Posterior cingulate gyrus (tissue), 11 donors: ENCODE data around the gene JARID2.

Source experiments
- DNase-seq, 10 donors: peaks; one replicate each; pipeline versions ENCODE4 v3.0.0 to v3.0.0-alpha.2; 2020 to 2021; ENCODE audit warnings: mixed read lengths in 3 of 10
- intact Hi-C: fragments of 100-400 bp; cut with DNase I; formaldehyde crosslinking; loops from one replicate; pipeline ENCODE4 v1.15.1; 2023

Gene JARID2

GRCh38 chr6:15327271-15327670 lies 81.4 kb downstream of the JARID2 start:
- intact Hi-C loops = no loop called here
- no peak for DNase-seq

DNA sequence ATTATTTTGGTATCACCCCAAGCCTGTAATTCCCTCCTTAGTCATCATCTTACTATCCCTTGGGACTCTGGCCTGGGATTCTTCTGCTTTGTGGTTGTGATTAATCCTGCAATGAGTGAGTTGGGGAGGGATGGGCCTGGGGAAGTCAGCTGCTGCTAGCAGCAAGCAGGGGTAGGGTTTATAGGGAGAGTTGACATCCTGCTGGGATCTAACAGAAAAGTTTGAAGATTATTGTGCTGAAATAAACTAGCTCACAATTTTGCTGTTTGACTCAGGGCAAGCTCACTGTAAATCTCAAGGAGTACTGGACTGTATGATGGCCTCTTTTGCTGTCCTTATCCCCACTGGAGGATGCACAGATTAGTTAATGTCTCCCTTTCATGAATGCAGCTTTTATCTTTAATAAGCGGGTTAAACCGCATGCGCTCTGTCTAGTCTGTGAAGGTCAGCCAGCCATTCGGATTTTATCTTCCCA lies 83.4 kb downstream of the JARID2 start:
- intact Hi-C loops = no loop called here
- DNase-seq = no peak

- DNase-seq = no peak
- intact Hi-C loops = no loop called here
These were observed 84.5 kb downstream of the JARID2 start for GRCh38 chr6:15330174-15330944.

DNA sequence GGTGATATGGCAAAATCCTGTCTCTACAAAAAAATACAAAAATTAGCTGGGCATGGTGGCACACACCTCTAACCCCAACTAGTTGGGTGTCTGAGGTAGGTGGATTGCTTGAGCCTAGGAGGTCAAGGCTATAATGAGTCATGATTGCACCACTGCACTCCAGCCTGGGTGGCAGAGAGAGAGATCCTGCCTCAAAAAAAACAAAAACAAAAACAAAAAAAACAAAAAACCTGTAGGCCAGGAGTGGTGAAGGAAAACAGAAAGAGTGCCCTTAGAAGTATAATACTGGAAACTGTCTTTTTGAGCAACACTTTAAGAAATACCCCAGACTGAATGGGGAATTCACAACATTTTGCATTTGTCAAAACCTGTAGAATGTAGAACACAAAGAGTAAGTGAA lies 85.3 kb downstream of the JARID2 start:
- DNase-seq = no peak
- intact Hi-C loops = no loop called here

- intact Hi-C loops = no loop called here
- DNase-seq = no peak
These were observed 85.9 kb downstream of the JARID2 start for GRCh38 chr6:15331629-15332251.

- intact Hi-C loops = no loop called here
- no peak for DNase-seq
These were observed 86.6 kb downstream of the JARID2 start for GRCh38 chr6:15332446-15332845.

DNA sequence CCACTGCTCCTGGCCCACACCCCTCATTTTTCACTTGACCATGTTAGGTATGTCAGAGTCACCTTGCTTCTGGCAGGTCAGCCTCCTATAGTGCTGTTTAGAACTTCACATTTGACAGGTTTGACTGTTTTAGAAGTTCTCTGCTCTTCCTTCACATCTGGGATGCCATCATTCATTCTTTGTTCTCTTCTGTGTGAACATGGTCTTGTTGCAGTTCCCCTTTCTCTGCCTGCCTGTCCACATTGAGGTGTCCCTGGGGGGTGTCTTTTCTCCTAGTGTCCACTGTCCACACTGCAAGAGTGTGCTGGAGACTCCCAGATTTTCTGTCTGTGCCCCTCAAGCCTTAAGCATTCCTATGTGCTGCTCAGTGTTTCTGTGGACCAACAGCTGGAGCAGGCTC lies 89.5 kb downstream of the JARID2 start:
- intact Hi-C loops = no loop called here
- DNase-seq = no peak

GRCh38 chr6:15335916-15336315 lies 90.0 kb downstream of the JARID2 start:
- intact Hi-C loops = no loop called here
- DNase-seq = no peak

DNA sequence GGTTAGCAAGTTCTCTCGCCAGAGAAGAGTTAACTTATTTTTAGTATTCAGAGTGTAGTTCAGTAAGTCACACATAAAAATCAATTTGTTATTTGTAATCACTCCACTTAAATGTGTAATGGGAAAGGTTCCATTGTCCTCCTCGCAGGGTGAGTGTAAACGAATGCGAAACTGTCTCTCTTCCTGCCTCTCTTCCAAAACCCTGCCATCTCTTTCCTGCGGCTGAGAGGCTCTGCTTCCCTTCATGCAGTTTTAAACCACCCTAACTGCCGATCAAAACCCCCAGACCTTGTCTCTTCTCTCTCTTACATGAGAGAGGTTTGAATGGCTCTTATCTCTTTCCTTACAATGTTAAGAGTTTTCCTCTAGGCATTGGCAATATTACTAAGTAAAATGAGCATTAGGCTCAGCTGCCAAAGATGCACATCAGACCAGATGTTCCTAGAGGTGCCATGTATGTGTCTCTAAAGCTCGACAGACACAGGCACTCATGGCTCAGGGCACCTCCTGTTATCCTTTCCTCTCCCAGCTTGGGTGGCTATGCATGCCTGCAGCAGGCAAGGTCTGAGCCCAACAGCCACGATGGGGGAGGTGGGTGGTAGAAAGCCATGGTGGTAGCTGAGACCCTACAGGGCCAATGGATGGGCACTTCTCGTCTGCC lies 91.2 kb downstream of the JARID2 start:
- intact Hi-C loops = no loop called here
- DNase-seq = no peak

DNA sequence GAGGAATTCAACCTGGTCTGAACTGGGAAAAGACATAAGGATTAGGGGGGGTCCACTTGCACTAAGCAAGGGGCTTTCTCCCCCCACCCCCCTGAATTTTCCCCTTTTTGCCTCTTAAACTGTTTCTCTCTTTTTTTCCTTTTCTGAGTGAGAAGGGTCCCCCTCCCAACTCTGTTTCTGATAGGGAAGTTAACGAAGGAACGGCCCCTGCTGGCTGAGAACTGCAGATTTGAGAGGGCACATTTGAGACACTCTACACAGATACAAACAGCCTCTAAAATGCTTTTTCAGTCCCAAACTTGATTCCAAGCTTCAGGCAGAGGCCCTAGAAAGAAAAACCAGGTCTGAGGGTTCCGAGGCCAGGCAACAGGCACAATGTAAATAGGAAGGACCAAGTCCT lies 91.7 kb downstream of the JARID2 start:
- intact Hi-C loops = no loop called here
- DNase-seq = no peak

DNA sequence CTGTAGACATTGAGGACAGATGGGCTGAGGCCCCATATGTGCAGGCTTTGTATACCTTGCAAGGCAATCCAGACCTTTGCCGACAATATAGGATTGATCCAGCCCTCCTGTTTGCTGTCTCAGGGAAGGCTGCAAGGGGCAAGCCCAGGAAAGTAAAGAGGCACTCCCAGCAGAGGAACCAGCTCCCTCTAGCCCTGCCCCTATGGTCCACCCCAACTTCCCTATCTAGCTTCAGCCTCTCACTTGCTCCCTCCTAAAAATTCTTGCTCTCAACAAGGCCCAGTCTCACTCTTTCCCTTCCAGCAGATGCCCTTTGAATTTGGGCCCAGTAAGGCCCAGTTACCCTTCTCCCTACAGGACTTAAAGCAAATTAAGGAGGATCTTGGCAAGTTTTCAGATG lies 92.6 kb downstream of the JARID2 start:
- no peak for DNase-seq
- intact Hi-C loops = no loop called here

DNA sequence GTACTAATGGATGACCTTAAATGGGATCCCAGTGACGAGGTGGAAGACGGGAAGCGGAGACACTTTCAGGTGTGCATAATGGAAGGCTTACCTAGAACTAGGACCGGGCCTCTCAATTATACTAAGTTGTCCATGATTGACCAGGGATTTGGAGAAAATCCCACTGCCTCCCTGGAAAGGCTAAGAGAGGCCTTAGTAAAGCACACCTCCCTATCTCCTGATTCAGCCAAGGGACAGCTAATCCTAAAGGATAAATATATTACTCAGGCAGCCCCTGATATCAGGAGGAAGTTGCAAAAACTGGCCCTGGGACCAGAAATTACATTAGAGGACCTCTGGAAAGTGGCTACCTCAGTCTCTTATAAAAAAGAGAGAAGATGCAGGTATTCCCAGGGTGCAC lies 93.2 kb downstream of the JARID2 start:
- DNase-seq = no peak
- intact Hi-C loops = no loop called here

GRCh38 chr6:15340105-15340601 lies 94.3 kb downstream of the JARID2 start:
- intact Hi-C loops = no loop called here
- no peak for DNase-seq

DNA sequence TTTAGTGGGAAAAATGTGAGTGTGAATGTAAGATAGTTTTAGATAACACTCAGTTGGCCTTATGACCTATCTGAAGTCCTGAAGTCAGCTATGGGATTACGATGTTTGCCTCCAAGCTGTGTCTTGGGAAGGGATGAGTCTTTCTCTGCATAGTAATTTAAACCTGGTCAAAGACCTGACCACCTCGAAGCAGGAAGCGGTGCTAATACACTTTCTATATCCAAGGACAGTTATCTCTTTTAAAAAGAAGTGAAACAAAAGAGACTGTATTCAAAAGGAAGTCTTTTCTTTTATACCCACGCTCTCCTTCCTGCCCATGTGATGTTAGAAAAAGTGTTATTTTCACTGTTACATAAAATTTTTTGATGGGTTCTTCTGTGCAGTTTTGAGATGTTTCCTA lies 94.9 kb downstream of the JARID2 start:
- intact Hi-C loops = no loop called here
- DNase-seq = no peak

DNA sequence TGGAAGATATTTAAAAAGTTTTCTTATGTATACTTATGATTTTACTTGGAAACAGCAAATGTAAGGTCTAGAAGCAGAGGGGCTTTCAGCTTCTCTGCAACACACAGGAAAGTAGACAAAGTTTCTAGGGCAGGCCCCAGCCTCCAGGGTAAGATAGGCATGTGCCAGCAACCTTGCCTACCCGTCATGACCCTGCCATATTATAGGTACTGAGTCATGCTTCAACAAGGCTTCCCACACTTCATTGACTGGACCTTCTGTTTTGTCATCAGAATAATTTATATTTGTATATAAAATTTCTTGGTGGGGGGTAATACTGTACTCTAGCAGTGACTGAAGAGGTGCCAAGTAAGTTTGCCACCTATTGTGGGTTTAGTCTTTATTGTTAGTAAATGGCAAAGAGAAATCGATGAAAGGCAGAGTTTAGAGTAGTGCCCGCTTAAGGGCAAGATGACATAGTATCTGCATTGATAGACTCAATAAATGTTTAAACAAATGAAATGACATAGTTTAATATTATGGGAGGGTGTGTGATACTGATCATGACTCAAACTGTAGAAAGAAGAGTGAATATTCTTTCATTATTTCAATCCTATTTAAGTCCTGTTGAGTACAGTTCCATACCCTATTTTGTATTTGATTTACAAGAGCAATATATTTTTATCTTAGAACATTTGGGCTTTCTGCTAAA lies 95.6 kb downstream of the JARID2 start:
- intact Hi-C loops = no loop called here
- no peak for DNase-seq

DNA sequence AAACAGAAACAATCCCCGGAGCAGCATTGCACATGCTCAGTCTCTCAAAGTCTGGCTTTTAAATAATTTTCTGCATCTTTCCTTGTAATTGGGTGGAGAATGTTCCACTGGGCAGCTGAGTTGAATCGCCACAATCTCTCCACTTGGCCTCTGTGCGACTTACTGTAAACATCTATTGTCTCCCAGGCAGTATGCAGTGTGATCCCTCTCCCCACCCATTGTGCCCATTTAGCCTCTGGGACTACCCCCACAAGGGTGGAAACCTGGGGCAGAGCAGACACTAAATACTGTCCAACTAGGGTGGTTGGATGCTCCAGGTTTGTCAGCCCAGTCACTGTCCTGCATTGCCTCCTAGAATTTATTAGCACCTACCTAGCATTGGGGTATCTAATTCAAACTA lies 96.2 kb downstream of the JARID2 start:
- intact Hi-C loops = no loop called here
- no peak for DNase-seq

GRCh38 chr6:15343490-15344191 lies 97.8 kb downstream of the JARID2 start:
- no peak for DNase-seq
- intact Hi-C loops = no loop called here

GRCh38 chr6:15344192-15344519 lies 98.3 kb downstream of the JARID2 start:
- no peak for DNase-seq
- intact Hi-C loops = no loop called here

- intact Hi-C loops = no loop called here
- DNase-seq = no peak
These were observed 99.0 kb downstream of the JARID2 start for GRCh38 chr6:15344831-15345230.

GRCh38 chr6:15346315-15346714 lies 100.4 kb downstream of the JARID2 start:
- DNase-seq = no peak
- intact Hi-C loops = no loop called here

- intact Hi-C loops = no loop called here
- DNase-seq = no peak
These were observed 102.7 kb downstream of the JARID2 start for GRCh38 chr6:15348528-15348927.
